ENCODE measurements around the gene PRPF40B.

DNA sequence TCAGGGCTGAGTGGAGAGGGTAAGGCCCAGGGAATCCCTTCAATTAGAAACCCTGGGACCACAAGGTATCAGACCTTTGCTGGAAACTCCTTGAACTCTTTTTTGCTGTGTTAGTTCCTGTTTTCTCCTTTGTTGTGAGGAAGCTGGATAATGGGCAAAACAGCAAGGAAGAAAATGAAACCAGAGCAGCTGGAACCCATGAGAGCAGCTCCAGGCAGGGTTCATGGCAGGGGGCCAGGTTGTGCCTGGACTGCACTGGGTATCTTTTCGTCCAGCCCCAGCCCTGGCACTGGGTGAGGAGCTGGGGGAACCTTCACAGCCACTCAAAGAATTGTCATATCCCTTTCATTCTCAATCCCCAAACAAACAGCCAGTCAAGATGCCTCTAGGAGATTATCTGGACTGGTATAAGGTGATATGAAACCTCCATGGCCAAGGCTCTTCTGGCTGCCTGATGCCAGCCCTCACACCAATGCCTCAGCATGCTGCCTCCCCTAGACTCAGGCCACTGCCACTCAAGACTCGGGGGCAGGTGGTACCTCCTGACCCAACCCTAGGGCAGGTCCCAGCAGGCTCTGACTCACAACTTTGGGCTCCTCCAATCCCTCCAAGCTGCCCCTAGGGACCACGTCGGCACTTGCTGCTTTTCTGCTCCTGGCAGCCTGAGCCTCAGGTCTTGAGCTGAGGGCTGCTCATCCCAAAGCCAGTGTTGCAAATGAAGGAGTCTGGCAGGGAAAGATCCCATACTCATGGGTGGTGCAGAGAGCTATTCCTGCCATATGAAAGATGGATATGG, 34.4 kb upstream of the PRPF40B start:
- no peak for TF ChIP-seq CTCF (IDR thresholded peaks at IDR 0.05)
- no peak for TF ChIP-seq POLR2A (IDR thresholded peaks at IDR 0.05)
